ENCODE data around the gene CXCL11.

GRCh38 chr4:76029300-76029699, 6.6 kb downstream of the CXCL11 start:
- TF ChIP-seq, protein P1, sequence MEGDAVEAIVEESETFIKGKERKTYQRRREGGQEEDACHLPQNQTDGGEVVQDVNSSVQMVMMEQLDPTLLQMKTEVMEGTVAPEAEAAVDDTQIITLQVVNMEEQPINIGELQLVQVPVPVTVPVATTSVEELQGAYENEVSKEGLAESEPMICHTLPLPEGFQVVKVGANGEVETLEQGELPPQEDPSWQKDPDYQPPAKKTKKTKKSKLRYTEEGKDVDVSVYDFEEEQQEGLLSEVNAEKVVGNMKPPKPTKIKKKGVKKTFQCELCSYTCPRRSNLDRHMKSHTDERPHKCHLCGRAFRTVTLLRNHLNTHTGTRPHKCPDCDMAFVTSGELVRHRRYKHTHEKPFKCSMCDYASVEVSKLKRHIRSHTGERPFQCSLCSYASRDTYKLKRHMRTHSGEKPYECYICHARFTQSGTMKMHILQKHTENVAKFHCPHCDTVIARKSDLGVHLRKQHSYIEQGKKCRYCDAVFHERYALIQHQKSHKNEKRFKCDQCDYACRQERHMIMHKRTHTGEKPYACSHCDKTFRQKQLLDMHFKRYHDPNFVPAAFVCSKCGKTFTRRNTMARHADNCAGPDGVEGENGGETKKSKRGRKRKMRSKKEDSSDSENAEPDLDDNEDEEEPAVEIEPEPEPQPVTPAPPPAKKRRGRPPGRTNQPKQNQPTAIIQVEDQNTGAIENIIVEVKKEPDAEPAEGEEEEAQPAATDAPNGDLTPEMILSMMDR (IDR thresholded peaks at IDR 0.05; ENCODE audit: poor library complexity, severe bottlenecking): no peak
- TF ChIP-seq POLR2AphosphoS5 (IDR thresholded peaks at IDR 0.05) (no peak), EP300 (conservative IDR thresholded peaks at IDR 0.05; ENCODE audit: poor library complexity, severe bottlenecking) (no peak), EZH2 (IDR thresholded peaks at IDR 0.05; ENCODE audit: borderline replicate concordance, insufficient read depth, low read length, poor library complexity, severe bottlenecking) (no peak), TAF1 (IDR thresholded peaks at IDR 0.05; ENCODE audit: low read depth) (no peak), REST (IDR thresholded peaks at IDR 0.05; ENCODE audit: borderline replicate concordance) (no peak), SMC3 (conservative IDR thresholded peaks at IDR 0.05; ENCODE audit: poor library complexity) (no peak)
